K562 (cell line): Measurements from ENCODE around the gene PRSS50. TPM values are rescaled to one million over a fixed set of nuclear protein-coding genes. Genes with fewer than 3 reads are reported as not detected.

Experiments used
- ATAC-seq: fragments of 200-7000 bp; cut with Tn5 transposase; 3 replicates; pipeline ENCODE4 v1.9.1; 2020; ENCODE audit warnings: moderate library complexity
- BruUV-seq: library from RNA; stranded (reverse); fragments of 400-500 nt; replicated peaks from 2 replicates; lab custom pipeline; 2021; lab: Mats Ljungman, UMichigan
- CTCF ChIA-PET: fragments of 300-600 bp; formaldehyde crosslinking; extraction: SDS; loops from one replicate; lab custom pipeline; 2021; ENCODE audit warnings: low intra/inter-chr PET ratio; lab: Yijun Ruan, JAX
- POLR2A ChIA-PET: fragments of 300-600, 350-650 bp; sonication (Branson Sonifier 250); formaldehyde crosslinking; extraction: SDS; loops from one replicate; lab custom pipeline; 2021; ENCODE audit warnings: antibody characterized with exemption, inconsistent platforms; lab: Yijun Ruan, JAX
- DNase-seq, 4 experiments: peaks; one replicate each; pipeline versions ENCODE4 v3.0.0 to v3.0.0-alpha.2; 2011 to 2018; ENCODE audit warnings: low spot score in 3 of 4, mixed read lengths in 3 of 4; ENCODE audit errors: extremely low read depth in 1 of 4
- FAIRE-seq: peaks from 2 replicates; lab custom pipeline; 2011; peaks lifted over from hg19 to GRCh38; lab: Jason Lieb, UNC
- H2AFZ ChIP-seq: 2 replicates; pipeline ENCODE4 v1.6.0; 2011; ENCODE audit warnings: low read depth, low read length, control low read depth, inconsistent platforms
- H3K27ac ChIP-seq: fragments of 200-600 bp; 3 replicates; pipeline ENCODE4 v1.8.0; 2011; ENCODE audit warnings: low read depth, mild to moderate bottlenecking, control low read depth, inconsistent platforms, low read length, moderate library complexity, mixed read lengths; ENCODE audit errors: extremely low read depth
- H3K27me3 ChIP-seq, 2 experiments: fragments of 300-600 bp in 1 of 2; 2 replicates in 1 of 2; 3 replicates in 1 of 2; pipeline versions ENCODE4 v1.6.0 to v1.8.0; 2011; ENCODE audit warnings: inconsistent platforms in 2 of 2, low read length in 2 of 2, mild to moderate bottlenecking in 1 of 2, mixed read lengths in 1 of 2, moderate library complexity in 1 of 2; ENCODE audit not compliant: control insufficient read depth in 2 of 2, insufficient read depth in 2 of 2
- H3K36me3 ChIP-seq: fragments of 300-600 bp; 3 replicates; pipeline ENCODE4 v1.8.0; 2011; ENCODE audit warnings: mild to moderate bottlenecking, low read length, inconsistent platforms; ENCODE audit not compliant: control insufficient read depth, insufficient read depth
- H3K4me1 ChIP-seq, 2 experiments: fragments of 200-600 bp in 1 of 2; replicated peaks in 1 of 2; 2 replicates in 1 of 2; 3 replicates in 1 of 2; pipeline versions ENCODE4 v1.5.1 to v1.8.0; 2011; ENCODE audit warnings: inconsistent platforms in 2 of 2, low read length in 2 of 2, mild to moderate bottlenecking in 1 of 2, mixed read lengths in 1 of 2, moderate library complexity in 1 of 2; ENCODE audit not compliant: control insufficient read depth in 2 of 2, insufficient read depth in 2 of 2
- H3K4me2 ChIP-seq: 2 replicates; pipeline ENCODE4 v1.6.1; 2011; ENCODE audit warnings: low read length, control low read depth, inconsistent platforms, mixed read lengths; ENCODE audit not compliant: insufficient read depth
- H3K4me3 ChIP-seq: fragments of 200-600 bp; sonication (generic), shearing (Covaris generic); 2 replicates; pipeline ENCODE4 v1.5.1; 2016; ENCODE audit warnings: control low read depth, inconsistent platforms
- H3K79me2 ChIP-seq: fragments of 200-600 bp; 3 replicates; pipeline ENCODE4 v1.8.0; 2011; ENCODE audit warnings: low read length, inconsistent platforms; ENCODE audit not compliant: control insufficient read depth, insufficient read depth
- H3K9ac ChIP-seq, 2 experiments: 2 replicates each; pipeline versions ENCODE4 v1.6.0 to v1.6.1; 2011; ENCODE audit warnings: low read depth in 2 of 2, low read length in 2 of 2, control low read depth in 1 of 2, inconsistent platforms in 1 of 2, mild to moderate bottlenecking in 1 of 2, mixed read lengths in 1 of 2; ENCODE audit not compliant: insufficient read depth in 1 of 2
- H3K9me1 ChIP-seq: one replicate; pipeline ENCODE4 v1.6.0; 2011; ENCODE audit warnings: inconsistent platforms, mild to moderate bottlenecking, low read length, moderate library complexity; ENCODE audit not compliant: control insufficient read depth, insufficient read depth
- H3K9me3 ChIP-seq: replicated peaks from 2 replicates; pipeline ENCODE4 v1.5.1; 2011; ENCODE audit warnings: low read depth, low read length, inconsistent platforms; ENCODE audit not compliant: control insufficient read depth, insufficient read depth
- H4K20me1 ChIP-seq: replicated peaks from 2 replicates; pipeline ENCODE4 v1.6.1; 2011; ENCODE audit warnings: low read length, inconsistent platforms, mixed read lengths; ENCODE audit not compliant: control insufficient read depth, insufficient read depth
- BRF1 ChIP-seq: IDR thresholded peaks from 3 replicates; pipeline ENCODE4 v1.6.1; 2011; ENCODE audit warnings: borderline replicate concordance, mild to moderate bottlenecking; ENCODE audit not compliant: insufficient read length; ENCODE audit errors: extremely low read depth
- C11orf30 ChIP-seq: fragments of 450-650 bp; IDR thresholded peaks from 2 replicates; pipeline ENCODE4 v1.6.1; 2016; ENCODE audit warnings: low read depth, mild to moderate bottlenecking
- DPF2 ChIP-seq: fragments of 450-650 bp; IDR thresholded peaks from 2 replicates; pipeline ENCODE4 v1.6.1; 2016
- FOXP1 ChIP-seq: sonication (generic); formaldehyde crosslinking; IDR thresholded peaks from 2 replicates; pipeline ENCODE4 v1.8.0; 2022; ENCODE audit warnings: mild to moderate bottlenecking, missing genetic modification reagents
- JUNB ChIP-seq: fragments of 450-650 bp; formaldehyde crosslinking; conservative IDR thresholded peaks from 2 replicates; pipeline ENCODE4 v1.4.0; 2020; ENCODE audit warnings: mild to moderate bottlenecking
- JUND ChIP-seq, 2 experiments: IDR thresholded peaks; 2 replicates in 1 of 2; 3 replicates in 1 of 2; pipeline ENCODE4 v1.6.1; 2011; ENCODE audit warnings: borderline replicate concordance in 2 of 2, low read depth in 2 of 2, low read length in 2 of 2, improper control_type of control experiment in 1 of 2, missing biosample characterization in 1 of 2, missing genetic modification characterization in 1 of 2, missing genetic modification reagents in 1 of 2
- NEUROD1 ChIP-seq: fragments of 150-350 bp; IDR thresholded peaks from 2 replicates; pipeline ENCODE4 v1.6.1; 2014; ENCODE audit warnings: borderline replicate concordance, low read length, low read depth; ENCODE audit not compliant: partially characterized antibody
- NUFIP1 ChIP-seq: fragments of 450-650 bp; IDR thresholded peaks from 2 replicates; pipeline ENCODE4 v1.6.1; 2018; ENCODE audit not compliant: partially characterized antibody
- SMAD1 ChIP-seq: fragments of 150-350 bp; IDR thresholded peaks from 2 replicates; pipeline ENCODE4 v1.6.1; 2014; ENCODE audit warnings: low read length, low read depth; ENCODE audit not compliant: partially characterized antibody
- SREBF1 ChIP-seq: fragments of 150-350 bp; IDR thresholded peaks from 2 replicates; pipeline ENCODE4 v1.6.1; 2014; ENCODE audit warnings: antibody characterized with exemption, low read depth, low read length, borderline replicate concordance
- TCFL5 ChIP-seq: fragments of 250-450 bp; sonication (Bioruptor Pico); conservative IDR thresholded peaks from 2 replicates; pipeline ENCODE4 v1.6.1; 2021; ENCODE audit warnings: mild to moderate bottlenecking, moderate library complexity, matching md5 sums
- ZNF224 ChIP-seq: sonication (generic); formaldehyde crosslinking; IDR thresholded peaks from 2 replicates; pipeline ENCODE4 v1.8.0; 2022; ENCODE audit warnings: mild to moderate bottlenecking, missing genetic modification reagents
- WGBS: fragments of 100-300 bp; shearing (Covaris generic); methylation state at CpG from one replicate; pipeline ENCODE4 v1.1.6; 2016; ENCODE audit warnings: low coverage, mixed read lengths; ENCODE audit not compliant: insufficient coverage; ENCODE audit errors: missing lambda C conversion rate; 5-methylcytosine and 5-hydroxymethylcytosine counted together
- in situ Hi-C: fragments of 300-500 bp; cut with MboI; formaldehyde crosslinking; loops from 4 replicates; pipeline ENCODE4 v1.15.0; 2018; ENCODE audit warnings: inconsistent platforms, mixed read lengths
- intact Hi-C: fragments of 100-400 bp; cut with micrococcal nuclease; formaldehyde crosslinking; loops from 2 replicates; pipeline ENCODE4 v1.14.2; 2022
- polyA plus RNA-seq, 8 experiments: library from polyadenylated mRNA; depleted of rRNA in 4 of 8; stranded (reverse) in 5 of 8; unstranded in 3 of 8; fragments of >200 nt; fragmentation: Nextera tagmentation in 2 of 8; fragmentation: Illumina TruSeq in 1 of 8; extraction: Ambion mirVana in 2 of 8; extraction: Trizol in 1 of 8; gene quantifications; 2 replicates each; pipeline versions ENCODE4 v1.2.1 to v1.2.3, GENCODE V29; 2011 to 2014; ENCODE audit warnings: inconsistent platforms in 1 of 8, missing spikeins in 1 of 8
- total RNA-seq, 7 experiments: library from RNA; depleted of rRNA in 6 of 7; stranded (reverse); fragments of >200 nt in 6 of 7; fragmentation: Illumina TruSeq in 2 of 7; extraction: Trizol in 2 of 7; gene quantifications; 2 replicates each; pipeline versions ENCODE4 v1.2.1 to v1.2.3, GENCODE V29; 2011 to 2021; ENCODE audit warnings: low replicate concordance in 1 of 7
- TF ChIP-seq, protein P1 (sequence below): fragments of 450-650 bp; IDR thresholded peaks from 2 replicates; pipeline ENCODE4 v1.6.1; 2014; ENCODE audit warnings: low read depth, mild to moderate bottlenecking, moderate library complexity, borderline replicate concordance
- TF ChIP-seq, protein P2 (sequence below), 2 experiments: fragments of 450-650 bp in 1 of 2; IDR thresholded peaks; 2 replicates each; pipeline ENCODE4 v1.6.1; 2011 to 2017; ENCODE audit warnings: low read depth in 2 of 2, antibody characterized with exemption in 1 of 2, borderline replicate concordance in 1 of 2, low read length in 1 of 2, mild to moderate bottlenecking in 1 of 2, mixed read lengths in 1 of 2; ENCODE audit not compliant: control insufficient read depth in 1 of 2

The PRSS50 gene
- total and polyA plus RNA-seq, 9 of the 15 experiments (the other 6 are each of a cell fraction or from before 2014, with no cell fraction given) = 0.01 TPM; not detected in 8

DNA sequence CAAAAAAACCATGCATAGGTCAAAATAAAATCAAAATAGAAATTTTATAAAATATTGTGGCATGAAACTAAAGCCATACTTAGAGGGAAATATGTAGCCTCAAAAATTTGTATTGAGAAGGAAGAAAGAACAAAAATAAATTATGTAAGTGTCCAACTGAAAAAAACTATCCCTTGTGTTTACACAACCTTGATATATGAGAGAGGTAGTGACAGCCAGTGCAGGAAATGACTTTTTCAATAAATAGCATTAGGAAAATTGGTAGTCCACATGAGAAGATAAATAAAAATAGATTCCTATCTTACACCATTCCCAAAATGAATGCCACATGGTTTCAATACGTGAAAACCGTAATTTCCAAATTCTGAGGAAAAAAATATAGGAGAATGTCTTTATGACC is 13.2 kb upstream of the PRSS50 start:
- Histone ChIP-seq H2AFZ (no peak overlapping the region), H3K36me3 (no peaks in the 10 kb centered on the region), H3K9ac (no peak overlapping the region), H3K9me3 (no peaks in the 10 kb centered on the region), H3K4me3 (no peak overlapping the region), H3K27ac (no peak overlapping the region), H3K79me2 (no peaks in the 10 kb centered on the region), H4K20me1 (peaks cover 6% of the 10 kb centered on the region; the same call in 1 of the 2 replicates), H3K27me3 (peaks cover 16 to 40% of the 10 kb centered on the region in 2 experiments; a peak in 4 of 5 replicates), H3K9me1 (no peaks in the 10 kb centered on the region), H3K4me2 (no peak overlapping the region), H3K4me1 (0 out of 5 replicates have a peak, but pooled peaks cover 0 to 4% of the 10 kb centered on the region in 2 experiments)
- TF ChIP-seq FOXP1 (no peak), TCFL5 (CRISPR knock-in tag) (no peak), BRF1 (no peak), DPF2 (no peak), ZNF224 (CRISPR knock-in tag) (no peak), JUND (IDR thresholded peaks at IDR 0.05; ENCODE audit: borderline replicate concordance, low read depth, low read length) (no peak), JUND (tag; IDR thresholded peaks at IDR 0.05; ENCODE audit: borderline replicate concordance, low read depth, low read length) (no peak), NUFIP1 (no peak), C11orf30 (no peak), NEUROD1 (no peak), SMAD1 (no peak), SREBF1 (no peak), JUNB (CRISPR knock-in tag) (no peak)
- TF ChIP-seq, protein P1, sequence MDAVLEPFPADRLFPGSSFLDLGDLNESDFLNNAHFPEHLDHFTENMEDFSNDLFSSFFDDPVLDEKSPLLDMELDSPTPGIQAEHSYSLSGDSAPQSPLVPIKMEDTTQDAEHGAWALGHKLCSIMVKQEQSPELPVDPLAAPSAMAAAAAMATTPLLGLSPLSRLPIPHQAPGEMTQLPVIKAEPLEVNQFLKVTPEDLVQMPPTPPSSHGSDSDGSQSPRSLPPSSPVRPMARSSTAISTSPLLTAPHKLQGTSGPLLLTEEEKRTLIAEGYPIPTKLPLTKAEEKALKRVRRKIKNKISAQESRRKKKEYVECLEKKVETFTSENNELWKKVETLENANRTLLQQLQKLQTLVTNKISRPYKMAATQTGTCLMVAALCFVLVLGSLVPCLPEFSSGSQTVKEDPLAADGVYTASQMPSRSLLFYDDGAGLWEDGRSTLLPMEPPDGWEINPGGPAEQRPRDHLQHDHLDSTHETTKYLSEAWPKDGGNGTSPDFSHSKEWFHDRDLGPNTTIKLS = no peak
- TF ChIP-seq, protein P2, sequence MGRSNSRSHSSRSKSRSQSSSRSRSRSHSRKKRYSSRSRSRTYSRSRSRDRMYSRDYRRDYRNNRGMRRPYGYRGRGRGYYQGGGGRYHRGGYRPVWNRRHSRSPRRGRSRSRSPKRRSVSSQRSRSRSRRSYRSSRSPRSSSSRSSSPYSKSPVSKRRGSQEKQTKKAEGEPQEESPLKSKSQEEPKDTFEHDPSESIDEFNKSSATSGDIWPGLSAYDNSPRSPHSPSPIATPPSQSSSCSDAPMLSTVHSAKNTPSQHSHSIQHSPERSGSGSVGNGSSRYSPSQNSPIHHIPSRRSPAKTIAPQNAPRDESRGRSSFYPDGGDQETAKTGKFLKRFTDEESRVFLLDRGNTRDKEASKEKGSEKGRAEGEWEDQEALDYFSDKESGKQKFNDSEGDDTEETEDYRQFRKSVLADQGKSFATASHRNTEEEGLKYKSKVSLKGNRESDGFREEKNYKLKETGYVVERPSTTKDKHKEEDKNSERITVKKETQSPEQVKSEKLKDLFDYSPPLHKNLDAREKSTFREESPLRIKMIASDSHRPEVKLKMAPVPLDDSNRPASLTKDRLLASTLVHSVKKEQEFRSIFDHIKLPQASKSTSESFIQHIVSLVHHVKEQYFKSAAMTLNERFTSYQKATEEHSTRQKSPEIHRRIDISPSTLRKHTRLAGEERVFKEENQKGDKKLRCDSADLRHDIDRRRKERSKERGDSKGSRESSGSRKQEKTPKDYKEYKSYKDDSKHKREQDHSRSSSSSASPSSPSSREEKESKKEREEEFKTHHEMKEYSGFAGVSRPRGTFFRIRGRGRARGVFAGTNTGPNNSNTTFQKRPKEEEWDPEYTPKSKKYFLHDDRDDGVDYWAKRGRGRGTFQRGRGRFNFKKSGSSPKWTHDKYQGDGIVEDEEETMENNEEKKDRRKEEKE (IDR thresholded peaks at IDR 0.05; ENCODE audit: borderline replicate concordance in 1 of 2, control insufficient read depth in 1 of 2, low read depth in 2 of 2, low read length in 1 of 2) = no peak
- no peak for ATAC-seq
- no TSS peak for BruUV-seq
- CTCF ChIA-PET = no interaction called here
- intact Hi-C loops (no loop called here), in situ Hi-C loops (no loop called here)
- POLR2A ChIA-PET = no interaction called here
- no peak for DNase-seq
- FAIRE-seq = no peak
- 0% methylated on average over 2 of the region's 2 CpGs for WGBS
